H1 (cell line): ENCODE measurements around the gene ANKRD62.

Source experiments
- EZH2 ChIP-seq: fragments of 200-600 bp; sonication (generic); IDR thresholded peaks from 2 replicates; pipeline ENCODE4 v1.7.1; 2012; ENCODE audit warnings: low read depth, mild to moderate bottlenecking, moderate library complexity, low read length, inconsistent platforms; ENCODE audit not compliant: severe bottlenecking
- RNF2 ChIP-seq: fragments of 200-900, 300-1000 bp; sonication (generic); IDR thresholded peaks from 2 replicates; pipeline ENCODE4 v1.7.1; 2016; ENCODE audit warnings: borderline replicate concordance, low read depth, mild to moderate bottlenecking, antibody characterized with exemption, low read length; ENCODE audit not compliant: poor library complexity, severe bottlenecking; ENCODE audit errors: missing control alignments
- YY1 ChIP-seq: IDR thresholded peaks from 2 replicates; pipeline ENCODE4 v1.6.1; 2011; ENCODE audit warnings: low read depth, mild to moderate bottlenecking, low read length
- TF ChIP-seq, protein P1 (sequence below), 3 experiments: IDR thresholded peaks; 1 replicate in 2 of 3; 2 replicates in 1 of 3; pipeline versions ENCODE4 v1.5.1 to v1.6.1; 2011; ENCODE audit warnings: low read length in 3 of 3, mild to moderate bottlenecking in 3 of 3, inconsistent platforms in 2 of 3, low read depth in 1 of 3, moderate library complexity in 1 of 3; ENCODE audit not compliant: insufficient read depth in 1 of 3; ENCODE audit errors: control extremely low read depth in 1 of 3

GRCh38 chr18:12065397-12065796 is 28.2 kb upstream of the ANKRD62 start:
- TF ChIP-seq RNF2, result no peak
- TF ChIP-seq, protein P1, sequence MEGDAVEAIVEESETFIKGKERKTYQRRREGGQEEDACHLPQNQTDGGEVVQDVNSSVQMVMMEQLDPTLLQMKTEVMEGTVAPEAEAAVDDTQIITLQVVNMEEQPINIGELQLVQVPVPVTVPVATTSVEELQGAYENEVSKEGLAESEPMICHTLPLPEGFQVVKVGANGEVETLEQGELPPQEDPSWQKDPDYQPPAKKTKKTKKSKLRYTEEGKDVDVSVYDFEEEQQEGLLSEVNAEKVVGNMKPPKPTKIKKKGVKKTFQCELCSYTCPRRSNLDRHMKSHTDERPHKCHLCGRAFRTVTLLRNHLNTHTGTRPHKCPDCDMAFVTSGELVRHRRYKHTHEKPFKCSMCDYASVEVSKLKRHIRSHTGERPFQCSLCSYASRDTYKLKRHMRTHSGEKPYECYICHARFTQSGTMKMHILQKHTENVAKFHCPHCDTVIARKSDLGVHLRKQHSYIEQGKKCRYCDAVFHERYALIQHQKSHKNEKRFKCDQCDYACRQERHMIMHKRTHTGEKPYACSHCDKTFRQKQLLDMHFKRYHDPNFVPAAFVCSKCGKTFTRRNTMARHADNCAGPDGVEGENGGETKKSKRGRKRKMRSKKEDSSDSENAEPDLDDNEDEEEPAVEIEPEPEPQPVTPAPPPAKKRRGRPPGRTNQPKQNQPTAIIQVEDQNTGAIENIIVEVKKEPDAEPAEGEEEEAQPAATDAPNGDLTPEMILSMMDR (IDR thresholded peaks at IDR 0.05; ENCODE audit: control extremely low read depth in 1 of 3, insufficient read depth in 1 of 3, low read depth in 1 of 3, low read length in 3 of 3), result no peak
- no peak for TF ChIP-seq YY1
- no peak for TF ChIP-seq EZH2
